RWPE2 (cell line): ENCODE measurements around the gene FLRT1.

Experiments used
- ATAC-seq: fragments of 200-7000 bp; cut with Tn5 transposase; 3 replicates; pipeline ENCODE4 v1.9.1; 2021; ENCODE audit warnings: low read depth
- DNase-seq: peaks from one replicate; pipeline ENCODE4 v3.0.0-alpha.2; 2020; ENCODE audit warnings: low spot score
- H3K27ac ChIP-seq: fragments of 450-650 bp; 2 replicates; pipeline ENCODE4 v1.5.1; 2017; ENCODE audit warnings: mild to moderate bottlenecking; ENCODE audit not compliant: poor library complexity, severe bottlenecking
- H3K27me3 ChIP-seq: fragments of 250-450 bp; sonication (Bioruptor Pico); 2 replicates; pipeline ENCODE4 v1.5.1; 2021; ENCODE audit warnings: mild to moderate bottlenecking, moderate library complexity; ENCODE audit not compliant: insufficient read depth, poor library complexity, severe bottlenecking
- H3K36me3 ChIP-seq: fragments of 250-450 bp; sonication (Bioruptor Pico); 2 replicates; pipeline ENCODE4 v1.5.1; 2020; ENCODE audit warnings: low read depth, mild to moderate bottlenecking, moderate library complexity
- H3K4me1 ChIP-seq: fragments of 250-450 bp; sonication (Bioruptor Pico); 2 replicates; pipeline ENCODE4 v1.5.1; 2021; ENCODE audit warnings: mild to moderate bottlenecking, moderate library complexity; ENCODE audit not compliant: insufficient read depth, poor library complexity, severe bottlenecking
- H3K4me3 ChIP-seq: fragments of 250-450 bp; sonication (Bioruptor Pico); 2 replicates; pipeline ENCODE4 v1.5.1; 2021; ENCODE audit warnings: mild to moderate bottlenecking, moderate library complexity; ENCODE audit not compliant: severe bottlenecking
- H3K9me3 ChIP-seq: fragments of 250-450 bp; sonication (Bioruptor Pico); 2 replicates; pipeline ENCODE4 v1.5.1; 2021; ENCODE audit warnings: mild to moderate bottlenecking, moderate library complexity; ENCODE audit not compliant: severe bottlenecking
- CTCF ChIP-seq: fragments of 450-650 bp; IDR thresholded peaks from one replicate; pipeline ENCODE4 v1.5.1; 2017; ENCODE audit warnings: mild to moderate bottlenecking, moderate library complexity; ENCODE audit not compliant: poor library complexity, severe bottlenecking

Gene FLRT1

GRCh38 chr11:64072403-64072802, 36.7 kb downstream of the FLRT1 start:
- no peak overlapping the region for H3K27ac ChIP-seq
- H3K27me3 ChIP-seq = no peaks in the 10 kb centered on the region

DNA sequence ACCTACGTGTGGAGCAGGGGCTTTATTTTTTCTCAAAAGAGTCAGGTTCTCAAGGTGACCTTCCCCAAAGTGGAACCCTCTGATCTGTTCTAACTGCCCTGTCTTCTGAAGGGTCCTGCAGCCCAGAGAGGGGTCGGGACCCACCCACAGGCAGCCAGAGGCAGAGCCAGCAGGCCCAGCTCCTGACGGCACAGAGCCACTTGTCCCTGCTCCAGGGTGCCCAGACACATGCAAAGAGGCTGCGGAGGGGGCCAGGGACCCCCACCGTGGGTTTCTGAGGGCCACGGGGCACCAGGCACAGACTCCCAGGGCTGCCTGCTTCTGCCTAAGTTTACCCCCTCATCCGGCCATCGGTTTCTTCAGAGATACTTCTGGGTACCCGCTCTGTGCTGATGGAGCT, 37.1 kb downstream of the FLRT1 start:
- Histone ChIP-seq H3K36me3 (no peaks in the 10 kb centered on the region), H3K4me3 (no peak overlapping the region), H3K9me3 (no peaks in the 10 kb centered on the region), H3K27me3 (no peaks in the 10 kb centered on the region), H3K4me1 (no peaks in the 10 kb centered on the region), H3K27ac (no peak overlapping the region)
- DNase-seq = no peak
- no peak for ATAC-seq
- no peak for TF ChIP-seq CTCF

More at GRCh38 chr11:64072403-64072802, 36.7 kb downstream of the FLRT1 start:
- no peak for DNase-seq
- no peaks in the 10 kb centered on the region for H3K36me3 ChIP-seq
- TF ChIP-seq CTCF = no peak
- no peak for ATAC-seq
- no peak overlapping the region for H3K4me3 ChIP-seq
- no peaks in the 10 kb centered on the region for H3K4me1 ChIP-seq
- no peaks in the 10 kb centered on the region for H3K9me3 ChIP-seq

GRCh38 chr11:64073542-64073941, 37.8 kb downstream of the FLRT1 start:
- no peaks in the 10 kb centered on the region for H3K4me1 ChIP-seq
- DNase-seq (no peak), ATAC-seq (no peak)
- no peak overlapping the region for H3K27ac ChIP-seq
- H3K9me3 ChIP-seq = no peaks in the 10 kb centered on the region
- no peaks in the 10 kb centered on the region for H3K36me3 ChIP-seq
- TF ChIP-seq CTCF = no peak
- H3K27me3 ChIP-seq = no peaks in the 10 kb centered on the region
- H3K4me3 ChIP-seq = no peak overlapping the region

DNA sequence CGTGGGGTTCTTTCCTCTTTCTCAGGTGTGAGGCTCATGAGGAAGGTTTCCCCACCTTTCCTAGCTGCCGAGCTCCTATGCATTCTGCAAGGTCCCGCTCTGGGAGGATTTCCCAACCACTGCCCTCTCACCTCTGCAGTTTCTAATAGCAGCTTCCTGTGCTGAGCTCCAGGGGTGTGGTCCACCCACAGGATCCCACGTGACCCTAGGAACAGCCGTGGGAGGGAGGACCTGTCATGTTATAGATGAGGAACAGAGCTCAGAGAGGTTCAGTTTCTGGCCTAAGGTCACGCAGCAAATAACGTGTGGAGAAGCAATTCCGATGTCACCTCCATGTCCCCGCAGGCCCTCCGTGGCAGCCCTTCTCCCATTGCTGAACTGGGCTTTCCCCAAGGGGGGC, 38.5 kb downstream of the FLRT1 start:
- ATAC-seq = peak; percentile 59; the same call in 2 of the 3 replicates
- no peak for DNase-seq
- no peak for TF ChIP-seq CTCF

GRCh38 chr11:64076758-64077157, 41.0 kb downstream of the FLRT1 start:
- DNase-seq = no peak
- H3K9me3 ChIP-seq = no peaks in the 10 kb centered on the region
- no peaks in the 10 kb centered on the region for H3K36me3 ChIP-seq
- no peak for TF ChIP-seq CTCF
- ATAC-seq = no peak
- no peaks in the 10 kb centered on the region for H3K4me1 ChIP-seq
- no peak overlapping the region for H3K27ac ChIP-seq
- H3K27me3 ChIP-seq = no peaks in the 10 kb centered on the region
- no peak overlapping the region for H3K4me3 ChIP-seq

More for the DNA sequence above, 38.5 kb downstream of the FLRT1 start:
- Histone ChIP-seq H3K36me3 (no peaks in the 10 kb centered on the region), H3K4me1 (no peaks in the 10 kb centered on the region), H3K27ac (no peak overlapping the region), H3K4me3 (no peak overlapping the region), H3K27me3 (no peaks in the 10 kb centered on the region), H3K9me3 (no peaks in the 10 kb centered on the region)
